ENCODE data around the gene VWC2.

The VWC2 gene

GRCh38 chr7:49873420-49873819, 100.0 kb downstream of the VWC2 start:
- TF ChIP-seq CTCF (IDR thresholded peaks at IDR 0.05; ENCODE audit: low read depth, low read length) = no peak
- no peak for DNase-seq (ENCODE audit: extremely low read depth, low read depth)

GRCh38 chr7:49875336-49875735, 101.9 kb downstream of the VWC2 start:
- DNase-seq (ENCODE audit: extremely low read depth, low read depth) = no peak
- no peak for TF ChIP-seq CTCF (IDR thresholded peaks at IDR 0.05; ENCODE audit: low read depth, low read length)

GRCh38 chr7:49876202-49876601, 102.8 kb downstream of the VWC2 start:
- no peak for TF ChIP-seq CTCF (IDR thresholded peaks at IDR 0.05; ENCODE audit: low read depth, low read length)
- no peak for DNase-seq (ENCODE audit: extremely low read depth, low read depth)

- DNase-seq (ENCODE audit: extremely low read depth, low read depth) = no peak
- no peak for TF ChIP-seq CTCF (IDR thresholded peaks at IDR 0.05; ENCODE audit: low read depth, low read length)
These were observed 104.7 kb downstream of the VWC2 start for GRCh38 chr7:49878089-49878488.

GRCh38 chr7:49878627-49879026, 105.2 kb downstream of the VWC2 start:
- TF ChIP-seq CTCF (IDR thresholded peaks at IDR 0.05; ENCODE audit: low read depth, low read length) = no peak
- DNase-seq (ENCODE audit: extremely low read depth, low read depth) = no peak

GRCh38 chr7:49883933-49884332, 110.5 kb downstream of the VWC2 start:
- no peak for DNase-seq (ENCODE audit: extremely low read depth, low read depth)
- TF ChIP-seq CTCF (IDR thresholded peaks at IDR 0.05; ENCODE audit: low read depth, low read length) = no peak

- no peak for DNase-seq (ENCODE audit: extremely low read depth, low read depth)
- TF ChIP-seq CTCF (IDR thresholded peaks at IDR 0.05; ENCODE audit: low read depth, low read length) = no peak
These were observed 112.3 kb downstream of the VWC2 start for GRCh38 chr7:49885593-49886285.
